B cell (primary cell): ENCODE measurements around the gene ANKRD31. TPM values are rescaled to one million over a fixed set of nuclear protein-coding genes. Genes with fewer than 3 reads are reported as not detected.
"Not testable (repeated sequence)": the region's sequence is repeated elsewhere in the genome, so short reads cannot be mapped to it uniquely, and the experiment has no call there.

ENCODE experiments used
- ATAC-seq: fragments of 200-7000 bp; cut with Tn5 transposase; one replicate; pipeline ENCODE4 v1.10.0; 2021; ENCODE audit warnings: low read depth, mild to moderate bottlenecking, moderate number of reproducible peaks, moderate library complexity
- CTCF ChIA-PET: fragments of 350-600 bp; sonication (Branson Sonifier 250); formaldehyde crosslinking; loops from one replicate; lab custom pipeline; 2021; ENCODE audit warnings: antibody characterized with exemption, inconsistent platforms; lab: Charles Lee
- POLR2A ChIA-PET: fragments of 350-600 bp; sonication (Branson Sonifier 250); formaldehyde crosslinking; loops from one replicate; lab custom pipeline; 2021; ENCODE audit warnings: antibody characterized with exemption; lab: Charles Lee
- DNase-seq: peaks from one replicate; pipeline ENCODE4 v3.0.0; 2013
- H2AFZ ChIP-seq: 2 replicates; pipeline ENCODE4 v1.6.1; 2012; ENCODE audit warnings: mild to moderate bottlenecking, low read depth, low read length; ENCODE audit not compliant: insufficient read depth, poor library complexity, severe bottlenecking
- H3K27ac ChIP-seq, 2 donors: 1 replicate in 1 of 2; 2 replicates in 1 of 2; pipeline ENCODE4 v1.5.1; 2012 to 2013; ENCODE audit warnings: low read length in 2 of 2, mild to moderate bottlenecking in 2 of 2, moderate library complexity in 1 of 2
- H3K27me3 ChIP-seq, 4 experiments: fragments of 200-600 bp in 1 of 4; sonication (generic) in 1 of 4; replicated peaks in 1 of 4; 1 replicate in 2 of 4; 2 replicates in 2 of 4; pipeline versions ENCODE4 v1.6.1 to v1.7.0; 2013 to 2016; ENCODE audit warnings: low read length in 3 of 4, mild to moderate bottlenecking in 2 of 4, mixed read lengths in 1 of 4, moderate library complexity in 1 of 4; ENCODE audit not compliant: insufficient read depth in 4 of 4, control insufficient read depth in 3 of 4; ENCODE audit errors: control extremely low read depth in 1 of 4
- H3K36me3 ChIP-seq, 2 experiments: replicated peaks in 1 of 2; 1 replicate in 1 of 2; 2 replicates in 1 of 2; pipeline versions ENCODE4 v1.6.1 to v1.7.1; 2013; ENCODE audit warnings: low read length in 1 of 2; ENCODE audit not compliant: insufficient read depth in 2 of 2, control insufficient read depth in 1 of 2; ENCODE audit errors: control extremely low read depth in 1 of 2, extremely low read depth in 1 of 2
- H3K4me1 ChIP-seq, 2 donors: fragments of 200-600 bp in 1 of 2; sonication (generic) in 1 of 2; 1 replicate in 1 of 2; 2 replicates in 1 of 2; pipeline versions ENCODE4 v1.5.1 to v1.6.1; 2013 to 2017; ENCODE audit warnings: low read length in 2 of 2; ENCODE audit not compliant: control insufficient read depth in 2 of 2, insufficient read depth in 2 of 2
- H3K4me2 ChIP-seq: replicated peaks from 2 replicates; pipeline ENCODE3; 2012; ENCODE audit warnings: mild to moderate bottlenecking, low read depth, low read length; ENCODE audit not compliant: poor library complexity, severe bottlenecking
- H3K4me3 ChIP-seq, 5 experiments: fragments of 200-600 bp in 1 of 5; sonication (generic) in 1 of 5; 1 replicate in 3 of 5; 2 replicates in 2 of 5; pipeline versions ENCODE4 v1.5.1 to v1.7.0; 2011 to 2016; ENCODE audit warnings: low read length in 4 of 5, mild to moderate bottlenecking in 4 of 5, low read depth in 2 of 5, control low read depth in 1 of 5, moderate library complexity in 1 of 5; ENCODE audit not compliant: insufficient read depth in 1 of 5; ENCODE audit errors: control extremely low read depth in 1 of 5, extremely low read depth in 1 of 5
- H3K79me2 ChIP-seq: fragments of 200-600 bp; sonication (generic); one replicate; pipeline ENCODE4 v1.6.0; 2016; ENCODE audit warnings: low read length; ENCODE audit not compliant: control insufficient read depth, insufficient read depth
- H3K9ac ChIP-seq: fragments of 200-600 bp; sonication (generic); 2 replicates; pipeline ENCODE4 v1.6.1; 2017; ENCODE audit warnings: mild to moderate bottlenecking, low read length, moderate library complexity
- H3K9me3 ChIP-seq, 3 donors: one replicate each; pipeline versions ENCODE4 v1.6.1 to v1.7.1; 2013; ENCODE audit warnings: low read length in 2 of 3; ENCODE audit not compliant: control insufficient read depth in 2 of 3, insufficient read depth in 1 of 3; ENCODE audit errors: control extremely low read depth in 1 of 3
- H4K20me1 ChIP-seq: 2 replicates; pipeline ENCODE4 v1.6.0; 2012; ENCODE audit warnings: mild to moderate bottlenecking, low read length; ENCODE audit not compliant: insufficient read depth, control insufficient read depth, poor library complexity, severe bottlenecking
- H3K27ac Mint-ChIP-seq: one replicate; pipeline ENCODE4 v1.8.0; 2021; ENCODE audit warnings: mixed read lengths
- H3K27me3 Mint-ChIP-seq: one replicate; pipeline ENCODE4 v1.8.0; 2021; ENCODE audit warnings: mixed read lengths
- H3K4me1 Mint-ChIP-seq: one replicate; pipeline ENCODE4 v1.8.0; 2021; ENCODE audit warnings: mixed read lengths
- H3K4me3 Mint-ChIP-seq: one replicate; pipeline ENCODE4 v1.8.0; 2021; ENCODE audit warnings: mixed read lengths
- H3K9me3 Mint-ChIP-seq: one replicate; pipeline ENCODE4 v1.8.0; 2022; ENCODE audit warnings: mixed read lengths; ENCODE audit not compliant: insufficient read depth
- CTCF ChIP-seq: fragments of 200-600 bp; IDR thresholded peaks from one replicate; pipeline ENCODE4 v1.8.0; 2022; ENCODE audit warnings: antibody characterized with exemption, mild to moderate bottlenecking
- EZH2 ChIP-seq: IDR thresholded peaks from 2 replicates; pipeline ENCODE4 v1.6.1; 2012; ENCODE audit warnings: borderline replicate concordance, low read depth, mild to moderate bottlenecking, moderate library complexity, low read length; ENCODE audit not compliant: insufficient read depth, poor library complexity, severe bottlenecking
- WGBS: methylation state at CpG from one replicate; pipeline ENCODE4 v1.1.5; 2013; ENCODE audit warnings: missing lambda C conversion rate; ENCODE audit not compliant: insufficient coverage; 5-methylcytosine and 5-hydroxymethylcytosine counted together
- intact Hi-C: fragments of 100-400 bp; cut with micrococcal nuclease; formaldehyde crosslinking; loops from one replicate; pipeline ENCODE4 v1.10.0; 2022
- polyA plus RNA-seq: library from polyadenylated mRNA; depleted of rRNA; stranded (reverse); fragments of >200 nt; gene quantifications from 2 replicates; pipeline ENCODE4 v1.2.3, GENCODE V29; 2012
- total RNA-seq, 2 donors: library from RNA; stranded (reverse); fragments of 120-200 nt in 1 of 2; gene quantifications; 1 replicate in 1 of 2; 2 replicates in 1 of 2; pipeline versions ENCODE4 v1.2.3 to v1.2.4, GENCODE V29; 2013 to 2022

The ANKRD31 gene
- total and polyA plus RNA-seq, 2 donors (not counting 1 experiment from before 2014, with no cell fraction given), result 0.06 to 0.10 TPM

GRCh38 chr5:75167345-75167744 is 69.3 kb downstream of the ANKRD31 start:
- POLR2A ChIA-PET, result no interaction called here
- intact Hi-C loops, result no loop called here
- DNase-seq (no peak), ATAC-seq (no peak)
- Histone ChIP-seq H3K4me2 (no peak overlapping the region), H3K9me3 (no peaks in the 10 kb centered on the region), H3K9ac (no peak overlapping the region), H4K20me1 (no peaks in the 10 kb centered on the region), H3K27ac (no peak overlapping the region), H3K36me3 (no peaks in the 10 kb centered on the region), H3K79me2 (no peaks in the 10 kb centered on the region), H3K27me3 (no peaks in the 10 kb centered on the region), H3K4me3 (no peak overlapping the region), H2AFZ (no peak overlapping the region), H3K4me1 (no peaks in the 10 kb centered on the region)
- Mint-ChIP-seq H3K4me1 (no peaks in the 10 kb centered on the region), H3K9me3 (no peaks in the 10 kb centered on the region), H3K4me3 (no peak overlapping the region), H3K27me3 (peaks cover 11% of the 10 kb centered on the region), H3K27ac (no peak overlapping the region)
- CTCF ChIA-PET, result interaction anchor here (1.0 kb wide), 1 partner anchor 20 kb away, joined by 3 read pairs; no protein-coding TSS in a partner anchor
- TF ChIP-seq CTCF (no peak), EZH2 (no peak)

- intact Hi-C loops, H3K4me3 Mint-ChIP-seq, H3K9ac ChIP-seq, H4K20me1 ChIP-seq, H3K4me3 ChIP-seq, H3K4me1 ChIP-seq, H3K27ac ChIP-seq, H2AFZ ChIP-seq, ATAC-seq, H3K36me3 ChIP-seq, H3K27me3 Mint-ChIP-seq, H3K79me2 ChIP-seq, POLR2A ChIA-PET, H3K27me3 ChIP-seq, H3K4me1 Mint-ChIP-seq, DNase-seq, H3K27ac Mint-ChIP-seq, H3K4me2 ChIP-seq, CTCF ChIA-PET: not testable (repeated sequence)
- peaks cover 19% of the 10 kb centered on the region for H3K9me3 Mint-ChIP-seq
- H3K9me3 ChIP-seq, result peaks cover 0 to 14% (median 7%) of the 10 kb centered on the region in 3 donors
- WGBS, result 89% methylated on average over 3 of the region's 3 CpGs
These were observed 75.2 kb downstream of the ANKRD31 start for GRCh38 chr5:75161508-75161907.
